Pons (tissue), 1 donor: ENCODE results near the gene ZNF814.
"Not testable (repeated sequence)": the region's sequence is repeated elsewhere in the genome, so short reads cannot be mapped to it uniquely, and the experiment has no call there.

Experiments
- DNase-seq: peaks from one replicate; pipeline ENCODE4 v3.0.0-alpha.2; 2016; ENCODE audit warnings: low spot score

The ZNF814 gene

DNA sequence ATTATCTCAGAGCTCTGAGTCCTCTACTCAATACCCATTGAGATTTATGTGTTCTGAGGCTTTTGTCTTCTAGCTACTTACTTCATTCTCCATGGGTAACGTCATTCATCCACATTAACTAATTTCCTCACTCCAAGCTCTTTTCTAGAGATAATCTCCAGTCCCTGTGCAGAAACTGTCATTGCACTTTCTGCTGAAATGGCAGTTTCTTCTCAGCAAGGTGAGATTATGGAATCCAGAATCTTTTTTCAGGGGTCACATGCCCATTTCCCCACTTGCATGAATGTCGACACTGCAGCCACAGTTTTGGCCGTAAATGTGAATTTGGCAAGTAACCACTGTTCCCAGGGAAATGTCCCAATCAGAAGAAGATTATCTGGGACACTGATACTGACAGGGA, 26.5 kb downstream of the ZNF814 start:
- DNase-seq = not testable (repeated sequence)

DNA sequence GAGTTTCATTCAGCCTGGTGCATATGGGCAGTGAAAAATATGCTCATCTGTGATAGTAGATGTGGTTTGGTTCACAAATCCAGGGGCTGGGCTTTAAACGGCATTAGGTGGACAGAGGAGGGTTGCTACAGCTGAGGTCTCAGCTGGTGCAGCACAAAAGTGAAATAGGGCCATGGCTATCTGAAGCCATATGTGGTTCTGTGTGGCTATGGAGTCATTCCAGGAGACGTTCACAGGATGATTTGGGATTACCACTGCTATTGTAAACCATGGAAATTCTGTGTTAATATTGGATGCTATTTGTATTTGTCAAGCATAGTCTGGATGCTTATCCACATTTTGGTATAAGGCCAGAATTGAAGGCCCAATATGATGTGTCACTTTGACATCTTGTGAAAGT, 34.7 kb downstream of the ZNF814 start:
- DNase-seq = not testable (repeated sequence)

DNA sequence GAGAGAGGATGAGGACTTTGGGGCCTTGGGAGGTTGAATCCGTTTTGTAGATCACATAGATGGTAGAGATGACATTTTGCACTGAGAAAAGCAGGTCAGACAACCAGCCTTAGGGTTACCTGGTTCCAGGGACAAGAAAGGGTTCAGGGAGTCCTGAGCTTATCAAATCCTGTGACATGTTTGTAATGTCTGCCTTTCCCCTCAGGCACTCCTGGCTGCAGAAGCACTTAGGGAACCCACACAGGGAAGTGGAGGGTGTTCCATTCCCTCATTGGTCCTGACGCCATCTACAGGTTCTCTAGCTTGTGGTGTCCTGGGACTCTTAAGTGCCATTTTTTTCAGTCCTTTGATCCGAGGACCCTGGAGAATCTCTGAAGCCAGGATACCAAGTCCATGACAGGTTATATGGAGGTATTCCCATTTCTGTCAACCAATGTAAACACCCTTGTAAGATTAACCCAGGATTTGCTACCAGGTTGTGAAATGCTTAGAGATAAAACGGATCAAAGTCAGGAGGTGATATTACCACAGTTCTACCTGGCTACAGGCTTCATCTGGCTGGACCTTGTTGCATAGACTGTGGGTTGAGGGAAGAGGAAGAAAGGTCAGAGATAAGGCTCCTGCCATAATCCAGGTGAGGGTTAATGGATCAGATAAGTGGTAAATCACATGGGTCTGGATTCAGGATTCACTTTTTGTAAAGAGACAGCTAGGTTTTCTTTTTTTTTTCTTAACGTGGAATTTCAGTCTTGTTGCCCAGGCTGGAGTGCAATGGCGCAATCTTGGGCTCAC, 36.8 kb downstream of the ZNF814 start:
- not testable (repeated sequence) for DNase-seq

DNA sequence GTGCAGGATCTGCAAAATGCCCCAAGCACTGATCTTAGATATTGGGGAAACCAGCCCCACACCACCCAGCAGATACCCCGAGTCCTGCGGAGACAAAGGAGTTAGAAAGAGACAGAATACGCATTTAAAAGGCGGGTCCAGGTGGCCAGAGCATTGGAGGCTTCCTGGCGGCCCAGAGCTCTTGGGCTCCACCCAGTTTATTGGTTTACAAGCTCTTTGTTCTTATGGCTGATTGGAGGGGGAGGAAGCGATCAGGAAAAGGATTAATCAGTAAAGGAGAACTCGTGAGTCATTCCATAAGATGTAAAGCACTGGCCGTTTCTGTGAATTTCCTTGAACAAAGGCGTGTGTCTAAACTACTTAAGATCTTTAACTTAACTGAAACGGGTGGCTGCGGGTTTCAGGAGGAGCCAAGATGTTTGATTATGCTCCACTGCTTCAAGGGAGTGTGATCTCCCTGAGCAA, 38.3 kb downstream of the ZNF814 start:
- no peak for DNase-seq

DNA sequence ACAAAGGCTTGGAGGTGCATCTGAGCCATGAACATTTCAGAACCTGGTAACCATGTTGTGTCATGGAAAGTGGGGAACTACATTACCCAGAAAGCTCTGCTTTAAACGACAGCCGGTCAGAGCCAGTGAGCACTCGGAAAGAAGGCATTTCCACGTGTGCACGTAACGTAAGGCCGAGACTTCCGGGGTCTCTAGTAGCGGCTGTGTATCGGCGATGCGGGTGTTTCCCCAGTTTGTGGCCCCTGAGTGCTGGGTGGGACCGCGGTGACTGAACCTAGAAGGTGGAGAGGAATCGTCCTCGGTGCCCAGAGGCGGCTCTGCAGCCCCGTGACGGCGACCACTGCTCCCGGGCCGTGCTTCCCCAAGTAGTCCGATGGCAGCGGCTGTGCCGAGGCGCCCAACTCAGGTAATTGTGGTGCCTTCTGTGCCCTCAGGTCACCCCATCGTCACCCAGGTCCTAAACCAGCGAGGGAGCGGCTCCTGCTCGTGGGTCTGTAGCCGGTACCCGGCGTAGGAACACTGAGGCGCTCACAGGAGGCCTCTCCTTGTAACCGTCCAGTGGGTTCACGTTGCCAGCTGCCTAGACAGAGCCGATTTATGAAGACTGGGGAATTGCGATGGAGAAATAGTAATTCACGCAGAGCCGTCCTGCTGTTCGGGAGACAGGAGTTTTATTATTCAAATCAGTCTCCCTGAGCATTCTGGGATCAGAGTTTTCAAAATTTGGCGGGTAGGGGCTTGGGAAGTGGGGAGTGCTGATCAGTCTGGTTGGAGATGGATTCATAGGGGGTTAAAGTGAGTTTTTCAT, 39.0 kb downstream of the ZNF814 start, which contains the start of gene ZNF587:
TSS of gene ZNF587 (plus strand) at position 194 of the 808 bp plus-strand sequence. CDS start at position 374, 180 bp downstream.
- DNase-seq = peak; percentile 89

DNA sequence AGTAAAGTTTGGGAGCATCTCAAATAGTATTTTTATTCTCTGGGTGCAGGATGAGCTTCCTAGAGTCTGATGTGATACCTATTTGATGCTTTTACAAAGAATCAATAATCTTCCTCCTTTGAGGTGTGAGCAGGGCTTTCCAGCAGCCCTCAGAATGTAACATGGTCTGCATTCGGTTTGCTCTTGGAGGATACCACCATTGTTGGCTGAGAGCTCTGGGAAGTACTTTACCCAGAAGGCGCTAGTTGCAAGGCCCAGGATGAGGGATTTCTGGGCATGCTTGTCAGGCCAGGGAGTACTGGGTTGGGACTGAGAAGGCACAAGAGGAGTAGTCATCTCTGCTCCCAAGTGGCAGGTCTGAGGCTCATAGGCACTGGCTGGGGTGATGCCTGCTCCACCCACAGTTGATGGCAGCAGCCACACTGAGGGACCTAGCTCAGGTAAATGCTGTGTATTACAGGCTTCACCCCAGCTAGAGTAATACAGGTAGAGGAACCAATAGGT, 39.6 kb downstream of the ZNF814 start:
- not testable (repeated sequence) for DNase-seq

DNA sequence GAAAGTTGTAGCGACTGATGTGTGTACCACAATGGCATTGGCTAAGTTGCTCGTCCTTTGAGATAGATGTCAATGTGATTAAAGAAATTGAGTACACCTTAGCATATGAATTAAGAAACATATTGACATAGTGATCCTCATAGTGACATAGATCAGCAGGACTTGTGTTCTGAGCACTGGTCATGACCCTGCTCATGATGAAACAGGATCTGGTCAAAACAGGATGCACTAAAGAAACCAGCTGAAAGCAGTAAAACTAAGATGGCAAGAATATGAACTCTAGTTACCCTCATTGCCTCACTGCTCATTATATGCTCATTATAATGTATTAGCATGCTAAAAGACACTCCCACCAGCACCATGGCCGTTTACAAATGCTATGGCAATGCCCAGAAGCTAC, 41.7 kb downstream of the ZNF814 start:
- not testable (repeated sequence) for DNase-seq

DNA sequence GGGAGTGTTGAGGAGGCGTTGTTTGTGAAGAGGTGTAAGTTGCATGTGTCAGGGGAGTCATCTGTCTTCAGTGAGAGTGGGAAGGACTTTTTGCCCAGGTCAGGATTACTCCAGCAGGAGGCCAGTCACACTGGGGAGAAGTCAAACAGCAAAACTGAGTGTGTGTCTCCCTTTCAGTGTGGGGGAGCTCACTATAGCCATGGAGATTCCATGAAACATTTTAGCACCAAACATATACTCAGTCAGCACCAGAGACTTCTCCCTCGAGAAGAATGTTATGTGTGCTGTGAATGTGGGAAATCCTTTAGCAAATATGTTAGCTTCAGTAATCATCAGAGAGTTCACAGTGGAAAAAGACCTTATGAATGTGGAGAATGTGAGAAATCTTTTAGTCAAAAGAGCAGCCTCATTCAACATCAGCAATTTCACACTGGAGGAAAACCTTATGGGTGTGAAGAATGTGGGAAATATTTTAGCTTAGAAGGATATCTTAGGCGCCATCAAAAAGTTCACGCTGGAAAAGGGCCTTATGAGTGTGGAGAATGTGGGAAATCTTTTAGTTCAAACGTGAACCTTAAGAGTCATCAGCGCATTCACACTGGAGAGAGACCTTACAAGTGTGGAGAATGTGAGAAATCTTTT, 47.6 kb downstream of the ZNF814 start:
- DNase-seq = no peak

DNA sequence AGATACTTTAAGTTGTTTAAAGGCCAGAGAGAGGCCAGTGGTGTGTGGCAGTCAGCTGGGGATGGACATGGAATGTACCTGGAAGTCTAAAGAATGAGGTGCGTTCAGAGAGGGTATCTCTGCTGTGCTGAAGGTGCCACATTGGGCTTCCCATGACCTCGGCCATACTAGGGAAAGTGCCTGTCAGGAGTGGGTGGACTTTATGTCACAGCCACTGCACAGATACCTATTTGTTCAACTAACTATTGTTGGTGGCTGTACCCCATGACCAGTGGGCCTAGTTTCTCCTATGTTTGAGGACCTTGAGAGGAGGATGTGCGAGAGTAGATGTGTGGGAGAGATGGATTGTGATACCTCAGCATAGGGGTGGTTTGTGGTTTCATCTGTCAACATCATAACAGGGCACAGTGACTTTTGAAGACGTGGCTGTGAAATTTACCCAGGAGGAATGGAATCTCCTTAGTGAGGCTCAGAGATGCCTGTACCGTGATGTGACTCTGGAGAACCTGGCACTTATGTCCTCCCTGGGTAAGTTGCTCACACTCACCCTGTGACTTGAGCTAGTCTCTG, 50.1 kb downstream of the ZNF814 start:
- DNase-seq = not testable (repeated sequence)

DNA sequence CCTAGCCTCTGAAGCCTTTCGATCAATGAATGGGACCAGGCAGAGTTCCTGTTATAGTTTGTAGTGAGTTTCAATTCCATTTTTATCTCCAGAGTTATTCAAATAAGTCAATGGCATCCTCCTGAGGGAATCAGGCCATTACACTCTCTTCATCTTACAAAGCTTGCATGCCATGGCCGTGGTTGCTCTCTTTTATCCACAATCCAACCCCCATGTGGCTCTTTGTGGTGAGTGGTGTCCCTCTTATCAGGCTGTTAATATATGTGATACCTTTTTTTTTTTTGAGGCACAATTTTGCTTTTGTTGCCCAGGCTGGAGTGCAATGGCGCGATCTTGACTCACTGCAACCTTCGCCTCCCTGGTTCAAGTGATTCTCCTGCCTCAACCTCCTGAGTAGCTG, 51.8 kb downstream of the ZNF814 start:
- not testable (repeated sequence) for DNase-seq

DNA sequence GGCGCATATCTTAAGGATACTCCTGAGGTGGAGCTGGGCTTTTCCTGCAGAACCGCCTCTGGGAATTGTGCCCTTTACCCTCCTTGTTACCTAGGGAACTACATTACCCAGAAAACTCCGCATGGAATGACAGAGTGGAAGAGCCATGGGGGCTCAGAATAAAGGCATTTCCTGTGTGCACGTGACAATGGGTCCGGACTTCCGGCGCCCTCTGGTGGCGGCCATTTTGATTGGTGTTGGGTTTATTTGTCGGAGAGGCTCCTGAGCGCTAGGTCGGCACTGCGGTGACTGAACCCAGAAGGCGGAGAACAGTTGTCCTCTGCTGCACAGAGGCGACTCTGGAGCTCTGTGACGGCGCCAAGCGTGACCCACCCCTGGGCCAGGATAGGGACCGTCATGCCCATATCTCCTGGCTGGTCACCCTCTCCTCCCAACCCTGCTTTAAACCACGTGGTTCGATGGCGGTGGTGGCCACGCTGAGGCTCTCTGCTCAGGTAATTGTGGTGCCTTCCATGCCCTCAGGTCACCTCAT, 58.7 kb downstream of the ZNF814 start, which contains the start of gene ZNF587B:
TSS of gene ZNF587B (plus strand) at position 229 of the 532 bp plus-strand sequence. CDS start at position 459, 230 bp downstream.
- DNase-seq = peak; percentile 42

DNA sequence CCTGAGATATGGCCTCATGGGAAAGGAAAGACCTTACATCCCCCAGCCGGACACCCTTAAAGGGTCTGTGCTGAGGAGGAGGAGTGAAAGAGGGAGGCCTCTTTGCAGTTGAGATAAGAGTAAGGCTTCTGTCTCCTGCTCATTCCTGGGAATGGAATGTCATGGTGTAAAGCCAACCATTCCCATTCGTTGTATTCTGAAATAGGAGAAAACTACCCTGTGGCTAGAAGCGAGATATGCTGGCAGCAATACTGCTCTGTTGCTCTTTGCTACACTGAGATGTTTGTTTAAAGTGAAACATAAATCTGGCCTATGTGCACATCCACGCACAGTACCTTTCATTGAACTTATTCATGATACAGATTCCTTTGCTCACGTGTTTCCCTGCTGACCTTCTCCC, 59.5 kb downstream of the ZNF814 start:
- no peak for DNase-seq

DNA sequence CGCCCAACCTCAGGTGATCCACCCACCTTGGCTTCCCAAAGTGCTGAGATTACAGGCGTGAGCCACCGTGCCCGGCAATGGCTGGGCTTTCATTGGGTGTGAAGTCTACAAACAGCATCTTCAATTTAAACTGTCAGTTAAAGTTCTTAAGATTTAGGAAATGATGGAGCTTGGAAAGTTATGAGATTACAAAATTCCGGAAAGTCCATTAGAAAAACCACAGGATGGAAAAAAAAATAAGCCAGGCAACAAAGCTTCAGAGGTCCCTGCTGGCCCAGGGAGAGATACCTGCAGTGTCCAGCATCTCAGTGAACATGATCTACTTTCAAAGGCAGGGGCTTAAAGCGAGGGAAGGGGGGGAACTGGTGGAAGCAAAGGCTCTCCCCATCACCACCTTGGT, 63.3 kb downstream of the ZNF814 start:
- DNase-seq = no peak

DNA sequence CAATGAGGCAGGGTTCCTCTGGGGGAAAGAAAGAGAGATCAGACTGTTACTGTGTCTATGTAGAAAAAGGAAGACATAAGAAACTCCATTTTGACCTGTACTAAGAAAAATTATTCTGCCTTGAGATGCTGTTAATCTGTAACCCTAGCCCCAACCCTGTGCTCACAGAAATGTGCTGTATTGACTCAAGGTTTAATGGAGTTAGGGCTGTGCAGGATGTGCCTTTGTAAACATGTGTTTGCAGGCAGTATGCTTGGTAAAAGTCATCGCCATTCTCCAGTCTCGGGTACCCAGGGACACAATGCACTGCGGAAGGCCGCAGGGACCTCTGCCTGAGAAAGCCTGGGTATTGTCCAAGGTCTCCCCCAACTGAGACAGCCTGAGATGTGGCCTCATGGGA, 65.2 kb downstream of the ZNF814 start:
- not testable (repeated sequence) for DNase-seq

DNA sequence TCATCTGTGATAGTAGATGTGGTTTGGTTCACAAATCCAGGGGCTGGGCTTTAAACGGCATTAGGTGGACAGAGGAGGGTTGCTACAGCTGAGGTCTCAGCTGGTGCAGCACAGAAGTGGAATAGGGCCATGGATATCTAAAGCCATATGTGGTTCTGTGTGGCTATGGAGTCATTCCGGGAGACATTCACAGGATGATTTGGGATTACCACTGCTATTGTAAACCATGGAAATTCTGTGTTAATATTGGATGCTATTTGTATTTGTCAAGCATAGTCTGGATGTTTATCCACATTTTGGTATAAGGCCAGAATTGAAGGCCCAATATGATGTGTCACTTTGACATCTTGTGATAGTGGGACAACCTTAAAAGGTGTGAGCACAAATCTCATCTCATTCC, 65.7 kb downstream of the ZNF814 start:
- DNase-seq = not testable (repeated sequence)

DNA sequence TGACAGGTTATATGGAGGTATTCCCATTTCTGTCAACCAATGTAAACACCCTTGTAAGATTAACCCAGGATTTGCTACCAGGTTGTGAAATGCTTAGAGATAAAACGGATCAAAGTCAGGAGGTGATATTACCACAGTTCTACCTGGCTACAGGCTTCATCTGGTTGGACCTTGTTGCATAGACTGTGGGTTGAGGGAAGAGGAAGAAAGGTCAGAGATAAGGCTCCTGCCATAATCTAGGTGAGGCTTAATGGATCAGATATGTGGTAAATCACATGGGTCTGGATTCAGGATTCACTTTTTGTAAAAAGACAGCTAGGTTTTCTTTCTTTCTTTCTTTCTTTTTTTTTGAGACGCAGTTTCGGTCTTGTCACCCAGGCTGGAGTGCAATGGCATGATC, 67.3 kb downstream of the ZNF814 start:
- not testable (repeated sequence) for DNase-seq

DNA sequence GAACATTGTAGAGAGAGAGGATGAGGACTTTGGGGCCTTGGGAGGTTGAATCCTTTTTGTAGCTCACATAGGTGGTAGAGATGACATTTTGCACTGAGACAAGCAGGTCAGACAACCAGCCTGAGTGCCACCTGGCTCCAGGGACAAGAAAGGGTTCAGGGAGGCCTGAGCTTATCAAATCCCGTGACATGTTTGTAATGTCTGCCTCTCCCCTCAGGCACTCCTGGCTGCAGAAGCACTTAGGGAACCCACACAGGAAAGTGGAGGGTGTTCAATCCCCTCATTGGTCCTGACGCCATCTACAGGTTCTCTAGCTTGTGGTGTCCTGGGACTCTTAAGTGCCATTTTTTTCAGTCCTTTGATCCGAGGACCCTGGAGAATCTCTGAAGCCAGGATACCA, 67.7 kb downstream of the ZNF814 start:
- not testable (repeated sequence) for DNase-seq

DNA sequence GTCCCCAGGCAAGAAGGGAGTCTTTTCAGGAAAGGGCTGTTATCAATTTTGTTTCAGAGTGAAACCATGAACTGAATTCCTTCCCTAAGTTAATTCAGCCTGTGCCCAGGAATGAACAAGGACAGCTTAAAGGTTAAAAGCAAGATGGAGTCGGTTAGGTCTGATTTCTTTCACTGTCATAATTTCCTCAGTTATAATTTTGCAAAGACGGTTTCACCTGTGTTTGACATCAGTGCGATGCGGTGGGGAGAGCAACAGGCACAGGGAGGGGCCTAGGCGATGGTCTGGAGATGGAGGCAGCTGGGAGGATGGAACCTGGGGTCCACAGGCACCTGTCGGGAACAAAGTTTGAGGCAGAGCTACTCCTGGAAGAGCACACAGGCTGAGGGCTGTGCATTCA, 68.2 kb downstream of the ZNF814 start:
- no peak for DNase-seq

DNA sequence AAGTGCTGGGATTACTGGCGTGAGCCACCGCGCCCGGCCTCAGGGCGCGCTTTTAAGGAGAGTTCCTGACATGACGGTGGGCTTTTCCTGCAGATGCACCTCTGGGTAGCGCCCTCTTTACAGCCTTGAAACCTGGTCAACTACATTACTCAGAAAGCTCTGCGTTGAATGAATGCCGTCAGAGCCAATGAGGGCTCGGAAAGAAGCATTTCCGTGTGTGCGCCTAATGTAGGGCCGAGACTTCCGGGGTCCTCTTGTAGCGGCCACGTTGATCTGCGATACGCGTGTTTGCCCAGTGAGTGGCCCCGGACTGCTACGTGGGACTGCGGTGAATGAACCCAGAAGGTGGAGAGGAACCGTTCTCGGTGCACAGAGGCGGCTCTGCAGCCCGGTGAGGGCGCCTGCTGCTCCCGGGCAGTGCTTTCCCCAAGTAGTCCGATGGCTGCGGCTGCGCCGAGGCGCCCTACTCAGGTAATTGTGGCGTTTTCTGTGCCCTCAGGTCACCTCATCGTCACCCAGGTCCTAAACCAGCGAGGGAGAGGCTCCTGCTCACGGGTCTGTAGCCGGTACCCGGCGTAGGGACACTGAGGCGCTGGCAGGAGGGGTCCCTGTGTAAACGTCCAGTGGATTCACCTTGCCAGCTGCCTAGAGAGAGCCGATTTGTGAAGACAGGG, 69.2 kb downstream of the ZNF814 start:
- peak; percentile 92 for DNase-seq

DNA sequence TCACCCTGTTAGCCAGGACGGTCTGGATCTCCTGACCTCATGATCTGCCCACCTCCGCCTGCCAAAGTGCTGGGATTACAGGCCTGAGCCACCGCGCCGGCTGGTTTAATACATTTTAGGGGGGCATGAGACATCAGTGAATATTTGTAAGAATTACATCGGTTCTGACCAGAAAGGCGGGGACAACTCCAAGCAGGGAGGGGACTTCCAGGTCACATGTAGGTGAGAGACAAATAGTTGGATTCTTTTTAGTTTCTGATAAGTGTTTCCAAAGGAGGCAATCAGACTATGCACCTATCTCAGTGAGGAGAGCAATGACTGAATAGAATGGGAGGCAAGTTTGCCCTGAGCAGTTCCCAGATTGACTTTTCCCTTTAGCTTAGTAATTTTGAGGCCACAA, 70.5 kb downstream of the ZNF814 start:
- no peak for DNase-seq

DNA sequence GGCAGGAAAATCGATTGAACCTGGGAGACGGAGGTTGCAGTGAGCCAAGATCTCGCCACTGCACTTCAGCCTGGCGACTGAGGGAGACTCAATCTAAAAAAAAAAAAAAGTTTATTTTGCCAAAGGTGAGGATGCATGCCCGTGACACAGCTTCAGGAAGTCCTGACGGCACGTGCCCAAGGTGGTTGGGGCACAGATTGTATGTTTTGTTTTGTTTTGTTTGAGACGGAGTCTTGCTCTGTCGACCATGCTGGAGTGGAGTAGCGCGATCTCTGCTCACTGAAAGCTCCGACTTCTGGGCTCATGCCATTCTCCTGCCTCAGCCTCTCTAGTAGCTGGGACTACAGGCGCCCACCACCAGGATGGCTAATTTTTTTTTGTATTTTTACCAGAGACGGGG, 70.9 kb downstream of the ZNF814 start:
- DNase-seq = no peak
